GM12878 (cell line): ENCODE results near the gene CAMKMT. TPM values are rescaled to one million over a fixed set of nuclear protein-coding genes. Genes with fewer than 3 reads are reported as not detected.

ENCODE experiments used
- ATAC-seq: fragments of 200-7000 bp; cut with Tn5 transposase; 3 replicates; pipeline ENCODE4 v1.9.1; 2020; ENCODE audit warnings: mild to moderate bottlenecking, moderate library complexity
- BruUV-seq: library from RNA; stranded (reverse); fragments of 400-500 nt; replicated peaks from 2 replicates; lab custom pipeline; 2021; lab: Mats Ljungman, UMichigan
- CTCF ChIA-PET: fragments of 300-600 bp; sonication (Branson Sonifier 250); formaldehyde crosslinking; extraction: SDS; loops from one replicate; lab custom pipeline; 2021; ENCODE audit warnings: inconsistent platforms; lab: Yijun Ruan, JAX
- POLR2A ChIA-PET: fragments of 350-600 bp; formaldehyde crosslinking; extraction: SDS; loops from one replicate; lab custom pipeline; 2021; ENCODE audit warnings: inconsistent platforms; lab: Charles Lee
- RAD21 ChIA-PET: fragments of 300-600 bp; sonication (Branson Sonifier 250); formaldehyde crosslinking; loops from one replicate; lab custom pipeline; 2023; ENCODE audit warnings: antibody characterized with exemption; ENCODE audit not compliant: unreplicated experiment; lab: Charles Lee
- SMC1A ChIA-PET: fragments of 300-600 bp; sonication (Branson Sonifier 250); formaldehyde crosslinking; loops from one replicate; lab custom pipeline; 2023; ENCODE audit not compliant: unreplicated experiment, uncharacterized antibody; lab: Charles Lee
- DNase-seq: peaks from one replicate; pipeline ENCODE4 v3.0.0-alpha.2; 2011; ENCODE audit warnings: low read depth, low spot score
- FAIRE-seq: peaks from 3 replicates; lab custom pipeline; 2011; peaks lifted over from hg19 to GRCh38; lab: Jason Lieb, UNC
- H2AFZ ChIP-seq: 2 replicates; pipeline ENCODE4 v1.6.0; 2011; ENCODE audit warnings: low read depth, low read length, control low read depth; ENCODE audit not compliant: control insufficient read depth
- H3K27ac ChIP-seq: 2 replicates; pipeline ENCODE4 v1.5.1; 2011; ENCODE audit warnings: control low read depth; ENCODE audit not compliant: control insufficient read depth, insufficient read depth
- H3K27me3 ChIP-seq, 2 experiments: replicated peaks in 1 of 2; 2 replicates each; pipeline versions ENCODE4 v1.6.0 to v1.6.1; 2011; ENCODE audit warnings: low read length in 1 of 2; ENCODE audit not compliant: control insufficient read depth in 2 of 2, insufficient read depth in 2 of 2
- H3K36me3 ChIP-seq, 2 experiments: 2 replicates each; pipeline ENCODE4 v1.5.1; 2011; ENCODE audit warnings: low read length in 1 of 2; ENCODE audit not compliant: control insufficient read depth in 2 of 2, insufficient read depth in 2 of 2
- H3K4me1 ChIP-seq: 2 replicates; pipeline ENCODE4 v1.6.1; 2011; ENCODE audit warnings: mild to moderate bottlenecking, low read length, moderate library complexity, mixed read lengths; ENCODE audit not compliant: control insufficient read depth, insufficient read depth
- H3K4me2 ChIP-seq: 2 replicates; pipeline ENCODE4 v1.6.0; 2011; ENCODE audit warnings: control low read depth; ENCODE audit not compliant: control insufficient read depth, insufficient read depth
- H3K4me3 ChIP-seq: fragments of 200-600 bp; sonication (generic); 2 replicates; pipeline ENCODE4 v1.5.1; 2016
- H3K79me2 ChIP-seq: 2 replicates; pipeline ENCODE4 v1.6.0; 2011; ENCODE audit warnings: low read length; ENCODE audit not compliant: control insufficient read depth, insufficient read depth
- H3K9ac ChIP-seq: 2 replicates; pipeline ENCODE4 v1.8.0; 2011; ENCODE audit warnings: low read length, control low read depth, mixed read lengths; ENCODE audit not compliant: control insufficient read depth, insufficient read depth
- H3K9me3 ChIP-seq: replicated peaks from 3 replicates; pipeline ENCODE4 v1.5.1; 2011; ENCODE audit warnings: mild to moderate bottlenecking, low read length; ENCODE audit not compliant: control insufficient read depth, insufficient read depth
- H4K20me1 ChIP-seq: 2 replicates; pipeline ENCODE4 v1.6.0; 2011; ENCODE audit not compliant: control insufficient read depth, insufficient read depth
- BHLHE40 ChIP-seq, 2 experiments: fragments of 450-650 bp in 1 of 2; IDR thresholded peaks; 2 replicates each; pipeline ENCODE4 v1.6.1; 2011 to 2017; ENCODE audit warnings: low read depth in 2 of 2, borderline replicate concordance in 1 of 2, improper control_type of control experiment in 1 of 2, low read length in 1 of 2, mild to moderate bottlenecking in 1 of 2
- EED ChIP-seq: sonication (generic); IDR thresholded peaks from 2 replicates; pipeline ENCODE4 v1.6.1; 2016; ENCODE audit warnings: antibody characterized with exemption, low read depth
- EP300 ChIP-seq, 2 experiments: fragments of 150-350 bp in 1 of 2; IDR thresholded peaks; 2 replicates each; pipeline ENCODE4 v1.6.1; 2011 to 2012; ENCODE audit warnings: low read depth in 2 of 2, low read length in 2 of 2, borderline replicate concordance in 1 of 2, improper control_type of control experiment in 1 of 2, inconsistent platforms in 1 of 2; ENCODE audit not compliant: control insufficient read depth in 1 of 2
- EZH2 ChIP-seq: IDR thresholded peaks from 2 replicates; pipeline ENCODE4 v1.6.1; 2012; ENCODE audit warnings: low read depth, mild to moderate bottlenecking, control low read depth, inconsistent platforms, low read length, borderline replicate concordance; ENCODE audit not compliant: control insufficient read depth
- IKZF1 ChIP-seq: fragments of 450-650 bp; conservative IDR thresholded peaks from 2 replicates; pipeline ENCODE4 v1.6.1; 2017; ENCODE audit warnings: antibody characterized with exemption, mild to moderate bottlenecking
- IKZF2 ChIP-seq, 2 experiments: fragments of 450-650 bp; IDR thresholded peaks; 2 replicates each; pipeline ENCODE4 v1.6.1; 2017; ENCODE audit warnings: mild to moderate bottlenecking in 2 of 2, moderate library complexity in 2 of 2
- JUNB ChIP-seq: IDR thresholded peaks from 2 replicates; pipeline ENCODE4 v1.6.1; 2016; ENCODE audit warnings: antibody characterized with exemption, mild to moderate bottlenecking
- KLF5 ChIP-seq: fragments of 450-650 bp; IDR thresholded peaks from 2 replicates; pipeline ENCODE4 v1.6.1; 2014; ENCODE audit warnings: mild to moderate bottlenecking; ENCODE audit not compliant: partially characterized antibody
- MEF2B ChIP-seq: fragments of 450-650 bp; IDR thresholded peaks from 2 replicates; pipeline ENCODE4 v1.6.1; 2018; ENCODE audit warnings: mild to moderate bottlenecking, moderate library complexity; ENCODE audit not compliant: partially characterized antibody, poor library complexity, severe bottlenecking
- NR2C1 ChIP-seq: fragments of 450-650 bp; IDR thresholded peaks from 2 replicates; pipeline ENCODE4 v1.6.1; 2017; ENCODE audit warnings: antibody characterized with exemption, mild to moderate bottlenecking, moderate library complexity
- RUNX3 ChIP-seq: IDR thresholded peaks from 2 replicates; pipeline ENCODE4 v1.6.1; 2012; ENCODE audit warnings: low read length, inconsistent platforms
- SMC3 ChIP-seq: IDR thresholded peaks from 2 replicates; pipeline ENCODE4 v1.6.1; 2011; ENCODE audit warnings: low read length, improper control_type of control experiment, borderline replicate concordance
- TCF12 ChIP-seq: IDR thresholded peaks from 2 replicates; pipeline ENCODE4 v1.6.1; 2011; ENCODE audit warnings: low read depth, mild to moderate bottlenecking, low read length
- TCF3 ChIP-seq: IDR thresholded peaks from 2 replicates; pipeline ENCODE4 v1.6.1; 2012; ENCODE audit warnings: low read depth, mild to moderate bottlenecking, low read length, borderline replicate concordance; ENCODE audit not compliant: insufficient read depth
- TCF7 ChIP-seq: IDR thresholded peaks from 2 replicates; pipeline ENCODE4 v1.6.1; 2014; ENCODE audit warnings: antibody characterized with exemption, borderline replicate concordance
- WGBS: methylation state at CpG from one replicate; pipeline ENCODE4 v1.1.6; 2016; ENCODE audit warnings: low lambda C conversion rate; ENCODE audit not compliant: insufficient replicate concordance, insufficient coverage; ENCODE audit errors: missing lambda C conversion rate; 5-methylcytosine and 5-hydroxymethylcytosine counted together
- in situ Hi-C: fragments of 300-500 bp; cut with MboI; formaldehyde crosslinking; loops from 9 replicates; pipeline ENCODE4 v1.14.3; 2018; ENCODE audit warnings: mixed read lengths
- intact Hi-C: fragments of 100-400 bp; cut with micrococcal nuclease; formaldehyde crosslinking; loops from one replicate; pipeline ENCODE4 v1.14.2; 2022; ENCODE audit not compliant: unreplicated experiment
- polyA plus RNA-seq, 11 experiments: library from polyadenylated mRNA; depleted of rRNA in 4 of 11; unstranded in 6 of 11; stranded (reverse) in 5 of 11; fragments of >200 nt; fragmentation: Nextera tagmentation in 4 of 11; fragmentation: Illumina TruSeq in 1 of 11; extraction: Ambion mirVana in 4 of 11; extraction: Trizol in 1 of 11; gene quantifications; 1 replicate in 1 of 11; 2 replicates in 10 of 11; pipeline versions ENCODE4 v1.2.1 to v1.2.3, GENCODE V29; 2011 to 2016; ENCODE audit warnings: inconsistent platforms in 2 of 11, missing spikeins in 2 of 11, low read depth in 1 of 11
- total RNA-seq, 4 experiments: library from RNA; depleted of rRNA in 3 of 4; stranded (reverse); fragments of >200 nt in 3 of 4; fragmentation: Illumina TruSeq in 1 of 4; extraction: Trizol in 1 of 4; gene quantifications; 2 replicates each; pipeline versions ENCODE4 v1.2.1 to v1.2.3, GENCODE V29; 2013 to 2021
- TF ChIP-seq, protein P1 (sequence below): fragments of 450-650 bp; conservative IDR thresholded peaks from 2 replicates; pipeline ENCODE4 v1.6.1; 2017; ENCODE audit warnings: mild to moderate bottlenecking, moderate library complexity

Gene CAMKMT
- total and polyA plus RNA-seq, 10 of the 15 experiments (the other 5 are each of a cell fraction or from before 2014, with no cell fraction given): 2.7 to 16.0 (median 11.8) TPM

- TF ChIP-seq NR2C1 (0 out of 2 replicates have a peak, but pooled peaks have one; percentile 34), KLF5 (no peak), EED (peak; percentile 66; the same call in 1 of the 2 replicates), EZH2 (no peak), TCF7 (no peak)
- TF ChIP-seq, protein P1, sequence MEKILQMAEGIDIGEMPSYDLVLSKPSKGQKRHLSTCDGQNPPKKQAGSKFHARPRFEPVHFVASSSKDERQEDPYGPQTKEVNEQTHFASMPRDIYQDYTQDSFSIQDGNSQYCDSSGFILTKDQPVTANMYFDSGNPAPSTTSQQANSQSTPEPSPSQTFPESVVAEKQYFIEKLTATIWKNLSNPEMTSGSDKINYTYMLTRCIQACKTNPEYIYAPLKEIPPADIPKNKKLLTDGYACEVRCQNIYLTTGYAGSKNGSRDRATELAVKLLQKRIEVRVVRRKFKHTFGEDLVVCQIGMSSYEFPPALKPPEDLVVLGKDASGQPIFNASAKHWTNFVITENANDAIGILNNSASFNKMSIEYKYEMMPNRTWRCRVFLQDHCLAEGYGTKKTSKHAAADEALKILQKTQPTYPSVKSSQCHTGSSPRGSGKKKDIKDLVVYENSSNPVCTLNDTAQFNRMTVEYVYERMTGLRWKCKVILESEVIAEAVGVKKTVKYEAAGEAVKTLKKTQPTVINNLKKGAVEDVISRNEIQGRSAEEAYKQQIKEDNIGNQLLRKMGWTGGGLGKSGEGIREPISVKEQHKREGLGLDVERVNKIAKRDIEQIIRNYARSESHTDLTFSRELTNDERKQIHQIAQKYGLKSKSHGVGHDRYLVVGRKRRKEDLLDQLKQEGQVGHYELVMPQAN: no peak
Measured at GRCh38 chr2:44778671-44779476, 417.1 kb downstream of the CAMKMT start (continued).

DNA sequence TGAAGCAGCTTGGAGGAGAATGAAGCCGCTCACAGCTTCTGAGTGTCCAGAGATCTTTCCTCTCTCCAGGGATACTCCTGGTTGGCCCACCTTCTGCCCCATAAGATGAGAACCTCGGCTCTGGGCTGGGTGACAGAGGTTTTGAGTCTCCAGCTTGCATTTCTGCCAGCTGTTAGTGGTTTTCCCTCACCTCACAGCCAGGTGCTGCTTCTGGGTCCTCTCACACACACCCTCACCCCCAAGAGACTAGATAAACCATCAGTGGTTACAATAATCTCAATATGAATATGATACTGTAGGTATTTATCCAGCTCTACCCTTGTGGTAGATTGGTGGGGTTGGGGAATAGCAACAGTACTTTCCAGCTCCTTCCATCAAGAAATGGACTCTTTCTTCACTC lies 418.0 kb downstream of the CAMKMT start:
- FAIRE-seq (no peak), ATAC-seq (peak; percentile 56), DNase-seq (peak; percentile 32)
- Histone ChIP-seq H3K9ac (peak overlapping the region; percentile 68), H3K4me2 (peak overlapping the region; percentile 98), H3K79me2 (no peaks in the 10 kb centered on the region), H3K27me3 (no peaks in the 10 kb centered on the region), H3K4me1 (peaks cover 25% of the 10 kb centered on the region), H3K9me3 (peaks cover 7% of the 10 kb centered on the region), H4K20me1 (no peaks in the 10 kb centered on the region), H3K36me3 (no peaks in the 10 kb centered on the region)
- WGBS: 51% methylated on average over 2 of the region's 2 CpGs
- ChIA-PET SMC1A (interaction anchor here (0.6 to 2.8 kb wide), 34 partner anchors 8 to 299 kb away, joined by 3 to 17 read pairs (median 4); no protein-coding TSS in a partner anchor), CTCF (interaction anchor here (0.9 to 3.9 kb wide), 14 partner anchors 9 to 300 kb away, joined by 3 to 14 read pairs (median 6); no protein-coding TSS in a partner anchor), RAD21 (interaction anchor here (0.6 to 2.6 kb wide), 30 partner anchors 10 to 663 kb away, joined by 3 to 15 read pairs (median 4); no protein-coding TSS in a partner anchor)
- in situ Hi-C loops: no loop called here
- intact Hi-C loops: loop anchor here (1.0 to 2.0 kb wide), 2 partner anchors 49 to 176 kb away; no protein-coding TSS in a partner anchor
- peak in 1 of 2 experiments; percentile 9; a peak in 1 of 4 replicates for TF ChIP-seq BHLHE40 (IDR thresholded peaks at IDR 0.05; ENCODE audit: borderline replicate concordance in 1 of 2, low read depth in 2 of 2, low read length in 1 of 2)
- TF ChIP-seq IKZF1: 0 out of 2 replicates have a peak, but pooled peaks have one; percentile 11
- TF ChIP-seq MEF2B: peak; percentile 56
- 0 out of 4 replicates have a peak, but pooled peaks of 1 of the 2 experiments have one; percentile 19 for TF ChIP-seq IKZF2 (IDR thresholded peaks at IDR 0.05)
- peak; percentile 95 for TF ChIP-seq TCF12
- peak in 1 of 2 experiments; percentile 51; a peak in 1 of 4 replicates for TF ChIP-seq EP300 (IDR thresholded peaks at IDR 0.05; ENCODE audit: borderline replicate concordance in 1 of 2, control insufficient read depth in 1 of 2, low read depth in 2 of 2, low read length in 2 of 2)
- TF ChIP-seq RUNX3: peak; percentile 80
- TF ChIP-seq JUNB: no peak
- TF ChIP-seq TCF3: peak; percentile 88; the same call in 1 of the 2 replicates
- TF ChIP-seq SMC3: no peak
- TF ChIP-seq, all 136 proteins: peak for 8
- Histone ChIP-seq H3K27ac (peak overlapping the region; percentile 67), H3K4me3 (peak overlapping the region; percentile 78; the same call in 1 of the 2 replicates), H2AFZ (no peak overlapping the region)
- POLR2A ChIA-PET: interaction anchor here (0.8 to 1.5 kb wide), 4 partner anchors 45 to 163 kb away, joined by 3 to 7 read pairs (median 5); no protein-coding TSS in a partner anchor
- no TSS peak for BruUV-seq
